Mammary epithelial cell (primary cell): Measurements from ENCODE around the gene TBC1D22B.

Experiments
- CTCF ChIP-seq, 2 donors: IDR thresholded peaks in 1 of 2; conservative IDR thresholded peaks in 1 of 2; 2 replicates each; pipeline ENCODE4 v1.5.1; 2011 to 2012; ENCODE audit warnings: inconsistent platforms in 2 of 2, low read length in 2 of 2, mild to moderate bottlenecking in 2 of 2, control low read depth in 1 of 2, low read depth in 1 of 2; ENCODE audit not compliant: insufficient read depth in 1 of 2; ENCODE audit errors: extremely low read depth in 1 of 2
- EZH2 ChIP-seq: IDR thresholded peaks from 2 replicates; pipeline ENCODE4 v1.6.1; 2012; ENCODE audit warnings: low read length, inconsistent platforms, borderline replicate concordance

DNA sequence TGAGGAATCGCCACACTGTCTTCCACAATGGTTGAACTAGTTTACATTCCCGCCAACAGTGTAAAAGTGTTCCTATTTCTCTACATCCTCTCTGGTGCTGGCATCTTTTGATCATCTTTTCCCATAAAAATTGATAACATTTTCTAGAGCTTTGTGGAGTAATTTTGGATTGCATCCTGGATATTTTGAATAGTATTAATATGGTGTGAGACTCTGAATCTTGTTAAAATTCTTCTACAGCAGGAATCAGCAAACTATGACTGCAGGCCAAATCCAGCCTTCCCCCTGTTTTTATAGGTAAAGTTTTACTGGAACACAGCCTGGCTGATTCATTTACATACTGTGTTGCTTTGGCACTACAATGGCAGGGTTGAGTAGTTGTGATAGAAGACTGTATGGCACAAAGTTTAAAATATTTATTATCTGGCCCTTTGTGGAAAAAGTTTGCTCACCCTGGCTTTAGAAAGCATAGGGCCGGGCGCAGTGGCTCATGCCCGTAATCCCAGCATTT lies 81.2 kb downstream of the TBC1D22B start:
- TF ChIP-seq CTCF (conservative IDR thresholded peaks at IDR 0.05 in 1 of 2, IDR thresholded peaks at IDR 0.05 in 1 of 2; ENCODE audit: extremely low read depth in 1 of 2, insufficient read depth in 1 of 2, low read depth in 1 of 2, low read length in 2 of 2): no peak
- no peak for TF ChIP-seq EZH2
